ENCODE measurements around the gene IFI16.

GRCh38 chr1:159084867-159085266 is 75.2 kb downstream of the IFI16 start:
- TF ChIP-seq SP1 (IDR thresholded peaks at IDR 0.05) (no peak), TARDBP (IDR thresholded peaks at IDR 0.05) (no peak), SUZ12 (IDR thresholded peaks at IDR 0.05) (no peak)

Data from HEK293T (cell line).